ENCODE measurements around the gene TMEM135. TPM values are rescaled to one million over a fixed set of nuclear protein-coding genes. Genes with fewer than 3 reads are reported as not detected.

TMEM135 gene
- total RNA-seq, 1 experiment from 2014 or later, result 95.2 TPM

GRCh38 chr11:87368858-87369480 lies 331.2 kb downstream of the TMEM135 start:
- H3K27ac Mint-ChIP-seq (ENCODE audit: unreplicated experiment), result no peak overlapping the region
- no peaks in the 10 kb centered on the region for H3K9me3 Mint-ChIP-seq (ENCODE audit: unreplicated experiment)
- intact Hi-C loops (cut with micrococcal nuclease; ENCODE audit: unreplicated experiment), result no loop called here
- DNase-seq, result no peak
- CTCF ChIA-PET, result no interaction called here
- H3K4me3 ChIP-seq (ENCODE audit: low read depth, low read length), result no peak overlapping the region
- no peaks in the 10 kb centered on the region for H3K4me1 Mint-ChIP-seq (ENCODE audit: low read depth, unreplicated experiment)
- no peaks in the 10 kb centered on the region for H3K36me3 ChIP-seq (ENCODE audit: control insufficient read depth, insufficient read depth, low read length)
- POLR2A ChIA-PET, result no interaction called here
- no TSS peak for BruUV-seq (replicated peaks)
- no peaks in the 10 kb centered on the region for H3K36me3 Mint-ChIP-seq (ENCODE audit: insufficient read depth, unreplicated experiment)
- TF ChIP-seq CTCF (IDR thresholded peaks at IDR 0.05; ENCODE audit: insufficient read depth in 1 of 2, low read depth in 1 of 2, low read length in 1 of 2, severe bottlenecking in 1 of 2, unreplicated experiment in 1 of 2), result no peak
- no peaks in the 10 kb centered on the region for H3K9me3 ChIP-seq
- no peak overlapping the region for H3K4me3 Mint-ChIP-seq (ENCODE audit: unreplicated experiment)
- no peaks in the 10 kb centered on the region for H3K4me1 ChIP-seq
- peaks cover 4% of the 10 kb centered on the region for H3K27me3 Mint-ChIP-seq (ENCODE audit: insufficient read depth, unreplicated experiment)
- no peaks in the 10 kb centered on the region for H3K27me3 ChIP-seq (replicated peaks; ENCODE audit: control insufficient read depth, insufficient read depth, low read length)

GRCh38 chr11:87369888-87370287 lies 332.2 kb downstream of the TMEM135 start:
- no peak for DNase-seq
- CTCF ChIA-PET, result interaction anchor here (1.0 kb wide), 1 partner anchor 51 kb away, joined by 3 read pairs; no protein-coding TSS in a partner anchor
- H3K27me3 ChIP-seq (replicated peaks; ENCODE audit: control insufficient read depth, insufficient read depth, low read length), result no peaks in the 10 kb centered on the region
- no peak overlapping the region for H3K4me3 ChIP-seq (ENCODE audit: low read depth, low read length)
- Mint-ChIP-seq H3K9me3 (ENCODE audit: unreplicated experiment) (no peaks in the 10 kb centered on the region), H3K27ac (ENCODE audit: unreplicated experiment) (no peak overlapping the region), H3K36me3 (ENCODE audit: insufficient read depth, unreplicated experiment) (no peaks in the 10 kb centered on the region), H3K4me3 (ENCODE audit: unreplicated experiment) (no peak overlapping the region), H3K27me3 (ENCODE audit: insufficient read depth, unreplicated experiment) (peaks cover 9% of the 10 kb centered on the region), H3K4me1 (ENCODE audit: low read depth, unreplicated experiment) (no peaks in the 10 kb centered on the region)
- no peaks in the 10 kb centered on the region for H3K36me3 ChIP-seq (ENCODE audit: control insufficient read depth, insufficient read depth, low read length)
- H3K4me1 ChIP-seq, result no peaks in the 10 kb centered on the region
- no peak for TF ChIP-seq CTCF (IDR thresholded peaks at IDR 0.05; ENCODE audit: insufficient read depth in 1 of 2, low read depth in 1 of 2, low read length in 1 of 2, severe bottlenecking in 1 of 2, unreplicated experiment in 1 of 2)
- BruUV-seq (replicated peaks), result no TSS peak
- POLR2A ChIA-PET, result no interaction called here
- no peaks in the 10 kb centered on the region for H3K9me3 ChIP-seq
- intact Hi-C loops (cut with micrococcal nuclease; ENCODE audit: unreplicated experiment), result no loop called here

GRCh38 chr11:87372065-87372464 lies 334.3 kb downstream of the TMEM135 start:
- Mint-ChIP-seq H3K4me3 (ENCODE audit: unreplicated experiment) (no peak overlapping the region), H3K9me3 (ENCODE audit: unreplicated experiment) (peaks cover 8% of the 10 kb centered on the region), H3K4me1 (ENCODE audit: low read depth, unreplicated experiment) (no peaks in the 10 kb centered on the region), H3K27me3 (ENCODE audit: insufficient read depth, unreplicated experiment) (peaks cover 21% of the 10 kb centered on the region), H3K27ac (ENCODE audit: unreplicated experiment) (no peak overlapping the region), H3K36me3 (ENCODE audit: insufficient read depth, unreplicated experiment) (no peaks in the 10 kb centered on the region)
- Histone ChIP-seq H3K36me3 (ENCODE audit: control insufficient read depth, insufficient read depth, low read length) (no peaks in the 10 kb centered on the region), H3K4me3 (ENCODE audit: low read depth, low read length) (no peak overlapping the region), H3K27me3 (replicated peaks; ENCODE audit: control insufficient read depth, insufficient read depth, low read length) (no peaks in the 10 kb centered on the region), H3K9me3 (no peaks in the 10 kb centered on the region), H3K4me1 (no peaks in the 10 kb centered on the region)
- no peak for TF ChIP-seq CTCF (IDR thresholded peaks at IDR 0.05; ENCODE audit: insufficient read depth in 1 of 2, low read depth in 1 of 2, low read length in 1 of 2, severe bottlenecking in 1 of 2, unreplicated experiment in 1 of 2)
- ChIA-PET CTCF (no interaction called here), POLR2A (no interaction called here)
- no TSS peak for BruUV-seq (replicated peaks)
- intact Hi-C loops (cut with micrococcal nuclease; ENCODE audit: unreplicated experiment), result no loop called here
- DNase-seq, result no peak

Other genes starting within 250 kb of the TMEM135 start
- gene PRSS23, start 237.4 kb upstream of the TMEM135 start, total RNA-seq (2022), result 400 and 432 TPM in 2 replicates
- 60.6 and 78.4 TPM in 2 replicates for gene FZD4, start 82.5 kb upstream of the TMEM135 start, total RNA-seq (2022)